Jurkat, Clone E6-1 (cell line): Measurements from ENCODE around the gene ACTR6. TPM values are rescaled to one million over a fixed set of nuclear protein-coding genes. Genes with fewer than 3 reads are reported as not detected.

ENCODE experiments used
- DNase-seq: peaks from one replicate; pipeline ENCODE4 v3.0.0-alpha.2; 2011; ENCODE audit warnings: low read depth, low spot score
- H3K4me3 ChIP-seq: 2 replicates; pipeline ENCODE4 v1.5.1; 2011; ENCODE audit warnings: mild to moderate bottlenecking, low read length, control low read depth, moderate library complexity
- polyA plus RNA-seq: library from polyadenylated mRNA; unstranded; fragments of >200 nt; gene quantifications from one replicate; pipeline ENCODE4 v1.2.1, GENCODE V29; 2012; ENCODE audit warnings: missing spikeins; ENCODE audit not compliant: insufficient read length, insufficient read depth

Gene ACTR6
- polyA plus RNA-seq, result 34.2 TPM

- H3K4me3 ChIP-seq, result peak within 1 kb of the TSS; percentile 73
- peak; percentile 95 for DNase-seq
Observed at GRCh38 chr12:100200463-100201181, at the start of gene ACTR6. TSS of gene ACTR6 (plus strand) at chr12:100200815. CDS start at chr12:100200852, 37 bp downstream.

DNA sequence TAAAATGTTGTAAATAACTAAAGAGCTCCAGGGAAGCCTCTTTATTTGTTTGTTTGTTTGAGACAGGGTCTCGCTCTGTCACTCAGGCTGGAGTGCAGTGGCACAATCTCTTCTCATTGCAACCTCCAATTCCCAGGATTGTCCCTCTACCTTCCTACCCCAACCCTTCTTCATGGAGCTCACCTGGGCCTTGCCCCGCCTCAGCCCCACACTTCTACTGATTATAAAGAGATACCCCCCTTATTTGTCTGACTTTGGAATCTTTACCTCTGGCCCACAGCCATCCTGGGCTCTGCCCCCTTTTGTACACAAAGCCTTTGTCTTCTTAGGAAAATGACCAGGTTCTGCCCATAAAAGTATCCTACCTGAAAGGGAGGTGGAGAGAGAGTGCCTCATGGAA, 48.8 kb upstream of the ACTR6 start:
- DNase-seq, result no peak
- no peak overlapping the region for H3K4me3 ChIP-seq

GRCh38 chr12:100153131-100153530, 47.5 kb upstream of the ACTR6 start:
- no peak for DNase-seq
- no peak overlapping the region for H3K4me3 ChIP-seq

- H3K4me3 ChIP-seq, result no peak overlapping the region
- DNase-seq, result peak; percentile 47
Observed at GRCh38 chr12:100154474-100155247, 46.0 kb upstream of the ACTR6 start.

- no peak for DNase-seq
Observed at GRCh38 chr12:100156731-100157426, 43.7 kb upstream of the ACTR6 start.

GRCh38 chr12:100157427-100157821, 43.2 kb upstream of the ACTR6 start:
- no peak for DNase-seq
- H3K4me3 ChIP-seq, result no peak overlapping the region

More at GRCh38 chr12:100156731-100157426, 43.7 kb upstream of the ACTR6 start:
- no peak overlapping the region for H3K4me3 ChIP-seq

- no peak for DNase-seq
- no peak overlapping the region for H3K4me3 ChIP-seq
Observed at GRCh38 chr12:100158535-100158934, 42.1 kb upstream of the ACTR6 start.

- H3K4me3 ChIP-seq, result no peak overlapping the region
- no peak for DNase-seq
Observed at GRCh38 chr12:100159391-100160104, 41.1 kb upstream of the ACTR6 start.

GRCh38 chr12:100163416-100164152, 37.0 kb upstream of the ACTR6 start:
- DNase-seq, result peak; percentile 75
- peak overlapping the region; percentile 41 for H3K4me3 ChIP-seq

- no peak for DNase-seq
- peak overlapping the region; percentile 41 for H3K4me3 ChIP-seq
Observed at GRCh38 chr12:100164153-100164704, 36.4 kb upstream of the ACTR6 start.

DNA sequence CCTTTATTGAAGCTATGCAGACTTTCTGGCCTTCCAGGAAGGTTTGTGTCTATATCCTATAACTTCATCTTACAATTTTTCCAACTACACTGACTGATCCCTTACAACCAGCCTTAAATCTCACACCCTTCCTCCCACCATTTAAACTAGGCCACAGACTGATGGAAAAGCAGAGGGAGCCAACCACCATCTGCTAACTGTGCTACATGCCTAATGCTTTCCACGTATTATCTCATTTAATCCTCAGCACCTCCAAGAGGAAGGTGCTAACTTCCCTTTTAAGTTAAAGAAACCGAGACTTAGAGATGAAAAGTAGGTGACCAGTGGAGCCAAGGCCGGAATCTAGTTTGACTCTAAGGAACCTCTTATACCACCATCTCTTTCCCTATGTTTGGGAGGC, 35.3 kb upstream of the ACTR6 start:
- no peak overlapping the region for H3K4me3 ChIP-seq
- no peak for DNase-seq

DNA sequence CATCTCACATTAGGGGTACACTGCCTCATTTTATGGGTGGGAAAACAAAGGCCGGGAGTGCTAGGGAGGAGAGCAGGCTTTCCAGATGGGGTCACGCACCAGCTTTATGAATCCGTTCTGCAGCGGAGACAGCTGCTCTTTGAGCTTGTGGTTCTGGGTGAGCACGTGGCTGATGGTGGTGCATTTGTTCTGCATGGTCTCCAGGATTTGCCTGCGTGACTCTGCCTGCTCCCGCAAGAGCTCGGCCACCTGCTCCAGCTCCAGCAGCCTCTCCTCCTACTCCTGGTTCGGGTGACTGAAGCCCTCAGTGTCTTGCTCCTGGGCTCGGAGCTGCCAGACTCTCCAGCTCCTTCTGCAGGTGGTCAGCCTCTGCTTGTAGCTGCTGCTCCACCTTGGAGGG, 34.4 kb upstream of the ACTR6 start:
- no peak for DNase-seq
- H3K4me3 ChIP-seq, result no peak overlapping the region

DNA sequence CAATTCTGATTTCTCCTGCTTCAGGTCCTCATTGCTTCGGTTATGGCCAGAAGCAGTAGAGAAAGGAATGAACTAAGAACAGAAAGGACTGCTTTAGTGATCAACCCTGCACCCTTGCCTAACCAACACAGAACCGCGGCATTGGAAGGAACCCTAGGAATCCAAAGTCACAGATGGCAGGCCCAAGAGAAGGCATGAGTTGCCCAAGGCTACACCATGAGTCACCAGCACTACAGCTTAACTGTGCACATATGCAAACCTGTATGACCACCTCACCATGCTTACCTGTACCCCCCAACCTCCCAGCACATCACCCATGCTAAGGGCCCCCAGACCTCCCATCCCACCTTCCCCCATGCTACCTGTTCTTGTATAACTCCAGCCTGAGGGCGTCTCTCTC, 32.1 kb upstream of the ACTR6 start:
- DNase-seq, result no peak
- no peak overlapping the region for H3K4me3 ChIP-seq

DNA sequence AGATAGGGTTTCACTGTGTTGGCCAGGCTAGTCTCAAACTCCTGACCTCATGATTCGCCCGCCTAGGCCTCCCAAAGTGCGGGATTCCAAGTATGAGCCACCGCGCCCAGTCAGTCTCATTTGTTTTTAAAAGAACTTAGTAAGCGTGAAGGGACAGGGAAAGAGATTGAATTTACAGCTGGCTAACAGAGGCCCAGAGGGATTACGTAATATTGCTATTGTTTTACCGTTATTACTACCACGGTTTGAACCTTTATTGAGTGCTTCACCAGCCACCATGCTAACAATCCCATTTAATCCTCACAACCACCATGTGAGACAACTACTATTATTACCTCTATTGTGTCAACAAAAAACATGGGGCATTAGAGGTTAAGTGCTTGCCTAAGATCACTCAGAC, 31.3 kb upstream of the ACTR6 start:
- no peak for DNase-seq
- H3K4me3 ChIP-seq, result no peak overlapping the region

DNA sequence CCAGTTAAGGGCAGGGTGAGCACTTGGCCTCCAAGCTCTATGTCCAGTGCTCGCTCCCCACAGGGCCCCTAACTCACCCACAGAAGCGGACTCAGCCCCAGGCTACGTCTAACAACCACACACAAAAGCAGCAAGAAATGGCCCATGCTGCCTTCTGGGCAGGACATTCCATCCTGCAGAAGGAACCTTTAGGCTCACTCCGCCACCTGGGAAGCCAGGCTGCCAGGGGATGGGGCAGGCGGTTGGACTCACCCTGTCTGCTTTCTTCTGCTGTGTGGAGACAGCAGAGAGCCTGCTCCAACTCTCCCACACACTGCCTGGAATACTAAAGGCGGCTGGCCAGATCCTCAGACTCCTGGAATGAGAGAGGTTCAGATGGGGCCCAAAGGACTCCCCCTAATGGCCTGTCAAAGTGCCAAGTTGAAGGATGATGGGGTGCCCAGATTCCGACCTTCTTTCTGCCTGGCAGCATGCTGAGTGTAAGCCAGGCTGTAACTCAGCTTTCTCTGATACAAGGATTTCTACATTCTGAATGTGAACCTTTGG, 30.2 kb upstream of the ACTR6 start:
- no peak for DNase-seq
- H3K4me3 ChIP-seq, result no peak overlapping the region

GRCh38 chr12:100171248-100171647, 29.4 kb upstream of the ACTR6 start:
- DNase-seq, result no peak
- H3K4me3 ChIP-seq, result no peak overlapping the region

DNA sequence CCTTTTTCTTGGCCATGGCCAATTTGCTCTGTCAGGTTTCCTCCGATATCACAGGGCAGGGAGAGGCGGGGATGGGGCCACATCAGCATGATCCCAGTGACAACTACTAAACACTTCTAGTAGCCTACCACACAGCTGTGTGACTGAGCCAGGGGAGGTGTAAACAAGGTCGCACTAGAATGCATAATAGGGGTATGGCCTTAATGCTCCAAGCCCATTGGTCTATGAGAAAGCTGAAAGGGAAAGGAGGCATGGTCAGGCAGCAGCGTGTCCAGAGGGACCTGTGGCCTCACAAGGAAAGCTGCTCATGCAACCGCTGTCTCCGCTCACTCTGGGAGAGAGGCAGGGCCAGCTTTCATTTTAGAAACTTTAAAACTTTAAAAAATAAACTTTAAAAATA, 27.5 kb upstream of the ACTR6 start:
- DNase-seq, result no peak
- no peak overlapping the region for H3K4me3 ChIP-seq

- H3K4me3 ChIP-seq, result no peak overlapping the region
- DNase-seq, result no peak
Observed at GRCh38 chr12:100174495-100174894, 26.1 kb upstream of the ACTR6 start.
